HL-60 (cell line): ENCODE data around the gene SH2D1A.

Experiments
- CTCF ChIP-seq: IDR thresholded peaks from one replicate; pipeline ENCODE4 v1.5.1; 2011; ENCODE audit warnings: low read length, control low read depth, inconsistent platforms; ENCODE audit not compliant: insufficient read depth
- GABPA ChIP-seq: IDR thresholded peaks from 2 replicates; pipeline ENCODE4 v1.6.1; 2012; ENCODE audit warnings: low read depth
- POLR2AphosphoS5 ChIP-seq: IDR thresholded peaks from 2 replicates; pipeline ENCODE4 v1.6.1; 2012; ENCODE audit warnings: low read depth
- SPI1 ChIP-seq: IDR thresholded peaks from 2 replicates; pipeline ENCODE4 v1.6.1; 2012; ENCODE audit warnings: low read depth, mild to moderate bottlenecking, borderline replicate concordance

- TF ChIP-seq POLR2AphosphoS5 = no peak
- TF ChIP-seq CTCF = no peak
- no peak for TF ChIP-seq SPI1
- no peak for TF ChIP-seq GABPA
Measured at GRCh38 chrX:124395145-124395880, 49.0 kb downstream of the SH2D1A start.
